HEK293T (cell line): ENCODE data around the gene SYT2.

Source experiments
- CTCF ChIA-PET: fragments of 350-600 bp; formaldehyde crosslinking; extraction: SDS; loops from one replicate; lab custom pipeline; 2021; ENCODE audit warnings: antibody characterized with exemption, inconsistent platforms; lab: Yijun Ruan, JAX
- POLR2A ChIA-PET: fragments of 350-600 bp; formaldehyde crosslinking; extraction: SDS; loops from one replicate; lab custom pipeline; 2020; ENCODE audit warnings: antibody characterized with exemption, inconsistent platforms; lab: Yijun Ruan, JAX
- DNase-seq: peaks from one replicate; pipeline ENCODE4 v3.0.0; 2012; ENCODE audit warnings: mixed read lengths; ENCODE audit errors: extremely low spot score
- ARNT ChIP-seq: fragments of 450-650 bp; IDR thresholded peaks from 2 replicates; pipeline ENCODE4 v1.6.1; 2017; ENCODE audit warnings: mild to moderate bottlenecking
- BHLHE40 ChIP-seq: fragments of 450-650 bp; IDR thresholded peaks from 2 replicates; pipeline ENCODE4 v1.6.1; 2016; ENCODE audit warnings: mild to moderate bottlenecking, moderate library complexity, borderline replicate concordance
- CTBP1 ChIP-seq: fragments of 450-650 bp; IDR thresholded peaks from 2 replicates; pipeline ENCODE4 v1.6.1; 2016; ENCODE audit warnings: borderline replicate concordance
- ELF4 ChIP-seq: fragments of 450-650 bp; IDR thresholded peaks from 2 replicates; pipeline ENCODE4 v1.6.1; 2017; ENCODE audit warnings: antibody characterized with exemption
- FOXA1 ChIP-seq: fragments of 450-650 bp; IDR thresholded peaks from 2 replicates; pipeline ENCODE4 v1.6.1; 2016; ENCODE audit warnings: mild to moderate bottlenecking
- FOXK2 ChIP-seq: fragments of 450-650 bp; IDR thresholded peaks from 2 replicates; pipeline ENCODE4 v1.6.1; 2016; ENCODE audit warnings: mild to moderate bottlenecking
- FOXM1 ChIP-seq: fragments of 450-650 bp; IDR thresholded peaks from 2 replicates; pipeline ENCODE4 v1.6.1; 2017; ENCODE audit warnings: mild to moderate bottlenecking, borderline replicate concordance
- HDGF ChIP-seq: fragments of 450-650 bp; IDR thresholded peaks from 2 replicates; pipeline ENCODE4 v1.6.1; 2017; ENCODE audit warnings: antibody characterized with exemption, borderline replicate concordance
- L3MBTL2 ChIP-seq: fragments of 450-650 bp; conservative IDR thresholded peaks from 2 replicates; pipeline ENCODE4 v1.6.1; 2016; ENCODE audit warnings: mild to moderate bottlenecking
- LEF1 ChIP-seq: fragments of 450-650 bp; IDR thresholded peaks from 2 replicates; pipeline ENCODE4 v1.6.1; 2017; ENCODE audit warnings: mild to moderate bottlenecking, borderline replicate concordance
- NFRKB ChIP-seq: fragments of 450-650 bp; IDR thresholded peaks from 2 replicates; pipeline ENCODE4 v1.6.1; 2016; ENCODE audit warnings: mild to moderate bottlenecking, moderate library complexity
- PKNOX1 ChIP-seq: fragments of 450-650 bp; IDR thresholded peaks from 2 replicates; pipeline ENCODE4 v1.6.1; 2016
- SP1 ChIP-seq: fragments of 450-650 bp; IDR thresholded peaks from 2 replicates; pipeline ENCODE4 v1.6.1; 2017
- SUZ12 ChIP-seq: fragments of 450-650 bp; IDR thresholded peaks from 2 replicates; pipeline ENCODE4 v1.6.1; 2016; ENCODE audit warnings: mild to moderate bottlenecking
- TARDBP ChIP-seq: fragments of 450-650 bp; IDR thresholded peaks from 2 replicates; pipeline ENCODE4 v1.6.1; 2016
- ZNF384 ChIP-seq: fragments of 450-650 bp; IDR thresholded peaks from 2 replicates; pipeline ENCODE4 v1.6.1; 2016

The SYT2 gene

GRCh38 chr1:202680586-202681352 lies 29.5 kb downstream of the SYT2 start:
- CTCF ChIA-PET, result no interaction called here
- no peak for DNase-seq
- no peak for TF ChIP-seq FOXA1
- TF ChIP-seq FOXK2, result no peak
- no peak for TF ChIP-seq SP1
- no peak for TF ChIP-seq CTBP1
- no peak for TF ChIP-seq NFRKB
- TF ChIP-seq ELF4, result no peak
- TF ChIP-seq HDGF, result no peak
- no peak for TF ChIP-seq LEF1
- TF ChIP-seq L3MBTL2, result no peak
- no peak for TF ChIP-seq BHLHE40
- TF ChIP-seq PKNOX1, result no peak
- no peak for TF ChIP-seq ARNT
- TF ChIP-seq ZNF384, result no peak
- TF ChIP-seq TARDBP, result no peak
- TF ChIP-seq SUZ12, result no peak
- TF ChIP-seq FOXM1, result no peak
- POLR2A ChIA-PET, result no interaction called here

- DNase-seq, result no peak
- CTCF ChIA-PET, result interaction anchor here (1.0 kb wide), 1 partner anchor 40 kb away, joined by 3 read pairs; no protein-coding TSS in a partner anchor
Observed at GRCh38 chr1:202679406-202680177, 30.7 kb downstream of the SYT2 start.

GRCh38 chr1:202677433-202677832 lies 32.8 kb downstream of the SYT2 start:
- POLR2A ChIA-PET, result no interaction called here
- CTCF ChIA-PET, result no interaction called here
- DNase-seq, result no peak
- TF ChIP-seq SUZ12, result no peak
- TF ChIP-seq ARNT, result no peak
- no peak for TF ChIP-seq SP1
- no peak for TF ChIP-seq FOXA1
- no peak for TF ChIP-seq FOXM1
- TF ChIP-seq PKNOX1, result no peak
- no peak for TF ChIP-seq HDGF
- no peak for TF ChIP-seq L3MBTL2
- no peak for TF ChIP-seq CTBP1
- no peak for TF ChIP-seq FOXK2
- no peak for TF ChIP-seq LEF1
- no peak for TF ChIP-seq ZNF384

More at GRCh38 chr1:202679406-202680177, 30.7 kb downstream of the SYT2 start:
- POLR2A ChIA-PET, result interaction anchor here (0.7 kb wide), 1 partner anchor 19 kb away, joined by 3 read pairs; no protein-coding TSS in a partner anchor
- TF ChIP-seq PKNOX1, result no peak
- no peak for TF ChIP-seq L3MBTL2
- TF ChIP-seq ARNT, result no peak
- TF ChIP-seq NFRKB, result no peak
- TF ChIP-seq ZNF384, result no peak
- no peak for TF ChIP-seq SUZ12
- no peak for TF ChIP-seq TARDBP
- no peak for TF ChIP-seq FOXA1
- no peak for TF ChIP-seq LEF1
- no peak for TF ChIP-seq HDGF
- no peak for TF ChIP-seq BHLHE40

GRCh38 chr1:202673531-202673930 lies 36.7 kb downstream of the SYT2 start:
- no peak for DNase-seq
- TF ChIP-seq ZNF384, result no peak
- TF ChIP-seq LEF1, result no peak
- TF ChIP-seq ARNT, result no peak
- TF ChIP-seq ELF4, result no peak
- TF ChIP-seq SP1, result no peak
- no peak for TF ChIP-seq FOXM1
- TF ChIP-seq PKNOX1, result no peak
- no peak for TF ChIP-seq FOXA1
- TF ChIP-seq BHLHE40, result no peak
- TF ChIP-seq L3MBTL2, result no peak
- TF ChIP-seq TARDBP, result no peak
- TF ChIP-seq SUZ12, result no peak
- TF ChIP-seq CTBP1, result no peak
- no peak for TF ChIP-seq NFRKB
- no peak for TF ChIP-seq HDGF
- POLR2A ChIA-PET, result no interaction called here
- CTCF ChIA-PET, result no interaction called here

GRCh38 chr1:202671399-202671798 lies 38.9 kb downstream of the SYT2 start:
- no peak for DNase-seq
- POLR2A ChIA-PET, result no interaction called here
- no peak for TF ChIP-seq SP1
- no peak for TF ChIP-seq FOXK2
- TF ChIP-seq LEF1, result no peak
- no peak for TF ChIP-seq TARDBP
- no peak for TF ChIP-seq CTBP1
- no peak for TF ChIP-seq FOXM1
- no peak for TF ChIP-seq L3MBTL2
- TF ChIP-seq ELF4, result no peak
- TF ChIP-seq ARNT, result no peak
- TF ChIP-seq BHLHE40, result no peak
- no peak for TF ChIP-seq SUZ12
- TF ChIP-seq PKNOX1, result no peak
- TF ChIP-seq HDGF, result no peak
- no peak for TF ChIP-seq ZNF384
- no peak for TF ChIP-seq NFRKB
- no peak for TF ChIP-seq FOXA1
- CTCF ChIA-PET, result interaction anchor here (1.0 kb wide), 1 partner anchor 48 kb away, joined by 3 read pairs; no protein-coding TSS in a partner anchor
